Measurements from ENCODE around the gene NR1D2. TPM values are rescaled to one million over a fixed set of nuclear protein-coding genes. Genes with fewer than 3 reads are reported as not detected.
A peak's percentile ranks its signal among the peaks of the same experiment; 100 is the strongest.

The NR1D2 gene
- total and polyA plus RNA-seq, 5 donors: 11.9 to 54.7 (median 29.1) TPM

DNA sequence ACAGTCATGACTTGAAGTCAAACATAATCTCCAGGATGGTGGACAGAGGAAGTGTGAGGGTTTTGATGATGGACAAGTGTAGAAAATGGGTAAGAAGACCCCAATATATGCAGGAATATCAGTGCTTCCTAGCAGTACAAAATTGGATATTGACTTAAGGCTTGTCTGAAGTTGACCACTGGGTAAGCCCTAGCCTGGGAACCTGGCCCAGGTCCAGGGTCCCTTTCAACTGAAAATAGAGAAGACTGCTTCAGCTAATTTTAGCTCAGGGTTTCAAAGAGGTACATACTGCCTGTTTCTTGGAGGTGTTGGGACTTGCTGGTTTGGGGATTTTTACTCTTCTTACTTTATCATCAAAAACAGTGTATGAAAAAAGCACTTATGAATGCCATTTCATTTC is 4.7 kb downstream of the NR1D2 start:
- H3K27ac ChIP-seq (ENCODE audit: low read length): peak overlapping the region; percentile 39
- no peaks in the 10 kb centered on the region for H3K9me3 ChIP-seq (ENCODE audit: control insufficient read depth, low read length)
- H3K4me3 ChIP-seq (ENCODE audit: low read length): no peak overlapping the region
- H3K27me3 ChIP-seq (ENCODE audit: control insufficient read depth, insufficient read depth): no peaks in the 10 kb centered on the region
- DNase-seq: peak; percentile 42 to 88 (median 72)
- intact Hi-C loops (cut with DNase I): no loop called here
- peaks cover 17% of the 10 kb centered on the region for H3K4me1 ChIP-seq (ENCODE audit: control insufficient read depth, insufficient read depth, low read length)
- no peak for ATAC-seq

DNA sequence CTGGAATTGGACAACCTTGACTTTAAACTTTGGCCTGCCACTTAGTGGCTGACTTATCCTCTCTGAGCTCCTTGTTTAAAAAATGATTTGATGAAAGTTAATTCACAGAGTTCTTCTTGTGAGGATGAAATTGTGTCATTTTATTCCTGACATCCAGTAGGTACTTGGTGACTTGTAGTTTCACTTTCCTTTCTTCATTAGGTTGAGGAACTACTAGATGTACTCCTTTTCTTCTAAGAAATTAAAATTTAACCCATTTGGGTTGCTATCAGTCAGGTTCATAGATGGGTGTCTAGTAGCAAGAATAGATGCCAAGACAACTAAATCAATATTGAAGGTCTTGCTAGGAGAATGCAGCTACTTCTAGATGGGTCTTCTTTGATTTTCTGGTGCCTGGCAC is 5.2 kb downstream of the NR1D2 start:
- Histone ChIP-seq H3K27ac (ENCODE audit: low read length) (no peak overlapping the region), H3K27me3 (ENCODE audit: control insufficient read depth, insufficient read depth) (no peaks in the 10 kb centered on the region), H3K4me3 (ENCODE audit: low read length) (no peak overlapping the region), H3K4me1 (ENCODE audit: control insufficient read depth, insufficient read depth, low read length) (peaks cover 17% of the 10 kb centered on the region), H3K9me3 (ENCODE audit: control insufficient read depth, low read length) (no peaks in the 10 kb centered on the region)
- ATAC-seq (no peak), DNase-seq (no peak)
- intact Hi-C loops (cut with DNase I): no loop called here

DNA sequence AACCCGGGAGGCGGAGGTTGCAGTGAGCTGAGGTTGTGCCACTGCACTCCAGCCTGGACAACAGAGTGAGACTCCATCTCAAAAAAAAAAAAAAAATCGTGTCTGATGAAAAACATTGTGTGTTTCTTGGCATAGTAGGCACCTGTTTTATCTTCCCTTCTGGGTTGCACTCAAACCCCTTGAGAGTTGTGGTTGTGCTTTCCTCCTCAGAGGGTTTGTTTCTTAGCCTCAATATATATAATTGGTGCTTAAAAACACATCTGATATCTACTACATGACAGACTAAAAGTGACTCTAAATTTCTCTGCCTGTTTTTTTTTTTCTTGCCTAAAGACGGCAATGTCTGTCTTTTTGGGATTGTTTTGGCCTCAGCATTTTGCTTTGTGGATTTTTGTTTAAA is 7.6 kb downstream of the NR1D2 start:
- Histone ChIP-seq H3K9me3 (ENCODE audit: control insufficient read depth, low read length) (no peaks in the 10 kb centered on the region), H3K27me3 (ENCODE audit: control insufficient read depth, insufficient read depth) (no peaks in the 10 kb centered on the region), H3K4me1 (ENCODE audit: control insufficient read depth, insufficient read depth, low read length) (peaks cover 16% of the 10 kb centered on the region), H3K27ac (ENCODE audit: low read length) (no peak overlapping the region), H3K4me3 (ENCODE audit: low read length) (no peak overlapping the region)
- WGBS: 70% methylated on average over 4 of the region's 4 CpGs
- no peak for DNase-seq
- intact Hi-C loops (cut with DNase I): no loop called here
- ATAC-seq: peak in 1 of 2 donors; percentile 30

DNA sequence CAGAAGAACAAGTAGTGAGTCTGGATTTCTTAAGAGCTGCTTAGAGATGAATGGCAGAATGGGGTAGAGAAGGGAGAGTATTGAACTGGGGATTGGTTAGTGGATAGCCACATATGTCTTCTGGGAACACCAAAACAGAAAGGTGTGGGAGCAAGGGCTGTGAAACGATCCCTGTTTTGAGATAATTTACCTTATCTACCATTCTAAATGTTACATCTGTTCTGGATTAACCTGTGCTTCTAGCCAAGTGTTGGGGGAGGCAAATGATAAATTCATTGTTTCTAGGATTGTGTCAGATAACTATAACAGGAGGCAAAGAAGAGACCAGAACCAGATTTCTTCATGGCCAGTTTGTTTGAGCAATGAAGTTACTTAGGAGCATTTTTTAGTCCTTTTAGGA is 8.4 kb downstream of the NR1D2 start:
- Histone ChIP-seq H3K4me1 (ENCODE audit: control insufficient read depth, insufficient read depth, low read length) (peaks cover 11% of the 10 kb centered on the region), H3K4me3 (ENCODE audit: low read length) (no peak overlapping the region), H3K27me3 (ENCODE audit: control insufficient read depth, insufficient read depth) (no peaks in the 10 kb centered on the region), H3K27ac (ENCODE audit: low read length) (no peak overlapping the region), H3K9me3 (ENCODE audit: control insufficient read depth, low read length) (no peaks in the 10 kb centered on the region)
- DNase-seq (no peak), ATAC-seq (no peak)
- 22% methylated on average over 1 of the region's 1 CpG for WGBS
- intact Hi-C loops (cut with DNase I): no loop called here

DNA sequence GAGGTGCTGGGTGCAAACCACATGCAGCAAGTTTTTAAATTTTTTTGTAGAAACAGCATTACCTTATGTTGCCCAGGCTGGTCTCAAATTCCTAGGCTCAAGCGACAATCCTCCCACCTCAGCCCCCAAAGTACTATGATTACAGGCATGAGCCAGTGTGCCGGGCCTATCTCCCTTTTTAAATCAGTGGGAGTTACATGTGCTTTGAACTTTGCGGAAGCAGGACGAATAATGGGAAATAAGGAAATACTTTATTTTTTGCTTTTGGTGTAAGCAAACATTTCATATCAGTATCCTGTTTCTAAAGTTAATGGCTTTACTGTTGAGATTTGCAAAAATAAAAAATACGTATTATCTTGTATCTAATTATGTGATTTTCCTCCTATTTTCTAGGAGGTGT is 9.1 kb downstream of the NR1D2 start:
- Histone ChIP-seq H3K27me3 (ENCODE audit: control insufficient read depth, insufficient read depth) (no peaks in the 10 kb centered on the region), H3K4me1 (ENCODE audit: control insufficient read depth, insufficient read depth, low read length) (peaks cover 11% of the 10 kb centered on the region), H3K9me3 (ENCODE audit: control insufficient read depth, low read length) (no peaks in the 10 kb centered on the region), H3K27ac (ENCODE audit: low read length) (no peak overlapping the region), H3K4me3 (ENCODE audit: low read length) (no peak overlapping the region)
- intact Hi-C loops (cut with DNase I): no loop called here
- no peak for DNase-seq
- 58% methylated on average over 5 of the region's 5 CpGs for WGBS
- ATAC-seq: peak in 1 of 2 donors; percentile 19

DNA sequence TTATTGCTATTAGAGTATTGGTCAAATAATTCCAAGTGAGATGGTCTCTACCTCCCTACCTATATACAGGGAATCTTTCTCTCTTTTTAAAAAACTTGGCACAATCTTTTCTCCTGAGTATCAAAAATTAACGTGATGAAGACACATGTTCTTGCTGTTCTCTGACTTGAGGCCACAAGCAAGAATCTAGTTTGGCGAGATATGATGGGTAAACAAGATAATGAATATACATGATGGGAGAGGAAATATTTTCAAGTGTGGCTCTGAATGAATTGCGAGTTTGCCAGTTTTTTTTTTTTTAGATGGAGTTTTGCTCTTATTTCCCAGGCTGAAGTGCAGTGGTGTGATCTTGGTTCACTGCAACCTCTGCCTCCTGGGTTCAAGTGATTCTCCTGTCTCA is 11.6 kb downstream of the NR1D2 start:
- H3K4me3 ChIP-seq (ENCODE audit: low read length): no peak overlapping the region
- no peak overlapping the region for H3K27ac ChIP-seq (ENCODE audit: low read length)
- H3K9me3 ChIP-seq (ENCODE audit: control insufficient read depth, low read length): no peaks in the 10 kb centered on the region
- no peaks in the 10 kb centered on the region for H3K27me3 ChIP-seq (ENCODE audit: control insufficient read depth, insufficient read depth)
- DNase-seq (no peak), ATAC-seq (no peak)
- intact Hi-C loops (cut with DNase I): no loop called here
- 69% methylated on average over 3 of the region's 3 CpGs for WGBS
- H3K4me1 ChIP-seq (ENCODE audit: control insufficient read depth, insufficient read depth, low read length): peaks cover 9% of the 10 kb centered on the region

DNA sequence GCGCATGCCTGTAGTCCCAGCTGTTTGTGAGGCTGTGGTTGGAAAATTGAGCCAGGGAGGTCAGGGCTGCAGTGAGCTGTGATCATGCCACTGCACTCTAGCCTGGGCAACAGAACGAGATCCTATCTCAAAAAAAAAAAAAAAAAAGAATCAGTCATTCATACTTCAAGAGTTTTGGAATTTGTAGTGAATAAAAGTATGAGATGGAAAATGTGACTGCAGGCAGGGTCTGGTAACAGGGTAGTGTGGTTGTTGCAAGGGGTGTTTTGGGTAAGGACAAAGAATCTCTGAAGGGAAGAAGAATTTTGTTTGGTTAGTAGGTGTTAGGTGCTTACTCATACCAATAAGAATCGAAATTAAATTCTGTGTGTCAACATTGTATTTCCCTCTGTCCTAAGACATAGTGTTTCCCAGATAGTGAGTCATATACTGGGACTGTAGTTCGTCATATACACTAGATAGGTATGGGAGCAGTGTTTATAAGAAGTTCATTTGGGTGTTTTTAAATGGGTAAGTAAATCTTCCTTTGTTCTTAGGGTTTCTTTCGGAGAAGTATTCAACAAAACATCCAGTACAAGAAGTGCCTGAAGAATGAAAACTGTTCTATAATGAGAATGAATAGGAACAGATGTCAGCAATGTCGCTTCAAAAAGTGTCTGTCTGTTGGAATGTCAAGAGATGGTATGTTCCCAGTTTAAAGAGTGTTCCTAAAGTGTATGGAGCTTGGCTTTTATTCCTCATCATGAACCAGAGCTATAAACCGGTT is 14.2 kb downstream of the NR1D2 start:
- no peak overlapping the region for H3K4me3 ChIP-seq (ENCODE audit: low read length)
- ATAC-seq (peak in 1 of 2 donors; percentile 19), DNase-seq (no peak)
- no peaks in the 10 kb centered on the region for H3K9me3 ChIP-seq (ENCODE audit: control insufficient read depth, low read length)
- H3K27me3 ChIP-seq (ENCODE audit: control insufficient read depth, insufficient read depth): no peaks in the 10 kb centered on the region
- WGBS: 74% methylated on average over 7 of the region's 7 CpGs
- H3K4me1 ChIP-seq (ENCODE audit: control insufficient read depth, insufficient read depth, low read length): no peaks in the 10 kb centered on the region
- H3K27ac ChIP-seq (ENCODE audit: low read length): no peak overlapping the region
- intact Hi-C loops (cut with DNase I): no loop called here

DNA sequence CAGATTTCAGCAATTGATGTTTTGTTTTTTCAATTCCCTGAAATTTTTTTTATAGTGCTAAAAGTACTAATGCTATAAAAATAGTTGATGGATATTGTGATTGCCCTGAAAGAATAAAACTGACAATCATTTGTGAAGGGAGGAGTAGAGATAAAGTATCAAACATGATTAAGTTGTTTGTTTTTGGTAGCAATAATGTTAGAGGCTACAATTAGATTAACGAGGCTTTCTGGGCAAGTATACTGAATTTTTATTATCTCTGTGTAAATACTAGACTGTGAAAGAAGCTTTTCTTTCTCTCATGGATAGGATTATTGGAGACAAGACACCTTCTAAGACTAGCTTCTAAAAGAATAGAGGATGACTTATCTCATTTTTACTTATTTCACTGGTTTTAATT is 15.6 kb downstream of the NR1D2 start:
- Histone ChIP-seq H3K27me3 (ENCODE audit: control insufficient read depth, insufficient read depth) (no peaks in the 10 kb centered on the region), H3K9me3 (ENCODE audit: control insufficient read depth, low read length) (no peaks in the 10 kb centered on the region), H3K27ac (ENCODE audit: low read length) (no peak overlapping the region), H3K4me1 (ENCODE audit: control insufficient read depth, insufficient read depth, low read length) (no peaks in the 10 kb centered on the region), H3K4me3 (ENCODE audit: low read length) (no peak overlapping the region)
- DNase-seq (no peak), ATAC-seq (no peak)
- intact Hi-C loops (cut with DNase I): no loop called here
- 58% methylated on average over 1 of the region's 1 CpG for WGBS

GRCh38 chr3:23961066-23961465 is 16.0 kb downstream of the NR1D2 start:
- intact Hi-C loops (cut with DNase I): no loop called here
- 100% methylated on average over 1 of the region's 1 CpG for WGBS
- ATAC-seq (no peak), DNase-seq (no peak)
- Histone ChIP-seq H3K9me3 (ENCODE audit: control insufficient read depth, low read length) (no peaks in the 10 kb centered on the region), H3K4me1 (ENCODE audit: control insufficient read depth, insufficient read depth, low read length) (no peaks in the 10 kb centered on the region), H3K27me3 (ENCODE audit: control insufficient read depth, insufficient read depth) (no peaks in the 10 kb centered on the region), H3K4me3 (ENCODE audit: low read length) (no peak overlapping the region), H3K27ac (ENCODE audit: low read length) (no peak overlapping the region)

- Histone ChIP-seq H3K27me3 (ENCODE audit: control insufficient read depth, insufficient read depth) (no peaks in the 10 kb centered on the region), H3K4me1 (ENCODE audit: control insufficient read depth, insufficient read depth, low read length) (no peaks in the 10 kb centered on the region), H3K27ac (ENCODE audit: low read length) (no peak overlapping the region), H3K9me3 (ENCODE audit: control insufficient read depth, low read length) (no peaks in the 10 kb centered on the region), H3K4me3 (ENCODE audit: low read length) (no peak overlapping the region)
- intact Hi-C loops (cut with DNase I): no loop called here
- WGBS: 94% methylated on average over 5 of the region's 5 CpGs
- no peak for ATAC-seq
- no peak for DNase-seq
These were observed 16.8 kb downstream of the NR1D2 start for GRCh38 chr3:23961913-23962312.

DNA sequence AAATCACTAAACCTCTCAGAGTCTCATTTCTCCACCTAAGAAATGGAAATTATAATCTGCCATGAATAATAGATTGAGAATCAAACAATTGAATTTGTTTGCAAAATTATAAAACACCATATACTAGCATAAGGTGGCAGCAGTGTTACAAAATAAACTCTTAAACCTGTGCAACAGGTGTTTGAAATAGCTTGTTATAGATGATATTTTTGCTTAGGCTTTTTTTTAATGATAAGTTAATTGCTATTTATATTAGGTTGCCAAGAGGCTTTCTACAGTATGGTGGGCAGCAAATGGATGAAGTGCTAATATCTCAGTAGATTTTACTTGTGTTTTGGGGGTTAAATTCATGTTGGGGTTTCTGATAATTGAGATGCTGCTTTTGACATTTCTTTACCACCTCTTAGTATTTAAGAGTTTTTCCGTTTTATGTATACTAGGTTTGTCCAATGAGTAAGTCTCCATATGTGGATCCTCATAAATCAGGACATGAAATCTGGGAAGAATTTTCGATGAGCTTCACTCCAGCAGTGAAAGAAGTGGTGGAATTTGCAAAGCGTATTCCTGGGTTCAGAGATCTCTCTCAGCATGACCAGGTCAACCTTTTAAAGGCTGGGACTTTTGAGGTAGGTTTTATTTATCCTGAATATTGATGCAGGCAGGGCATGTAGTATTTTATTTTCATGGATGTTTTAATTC is 19.6 kb downstream of the NR1D2 start:
- H3K9me3 ChIP-seq (ENCODE audit: control insufficient read depth, low read length): no peaks in the 10 kb centered on the region
- WGBS: 93% methylated on average over 3 of the region's 3 CpGs
- ATAC-seq: no peak
- H3K27me3 ChIP-seq (ENCODE audit: control insufficient read depth, insufficient read depth): no peaks in the 10 kb centered on the region
- no peaks in the 10 kb centered on the region for H3K4me1 ChIP-seq (ENCODE audit: control insufficient read depth, insufficient read depth, low read length)
- H3K4me3 ChIP-seq (ENCODE audit: low read length): no peak overlapping the region
- intact Hi-C loops (cut with DNase I): no loop called here
- no peak overlapping the region for H3K27ac ChIP-seq (ENCODE audit: low read length)
- no peak for DNase-seq

All from right cardiac atrium (tissue), 5 donors.